ENCODE data around the gene CLK4. TPM values are rescaled to one million over a fixed set of nuclear protein-coding genes. Genes with fewer than 3 reads are reported as not detected.

CLK4 gene
- total RNA-seq, 4 donors from 2014 or later: 15.5 to 77.3 (median 34.1) TPM

DNA sequence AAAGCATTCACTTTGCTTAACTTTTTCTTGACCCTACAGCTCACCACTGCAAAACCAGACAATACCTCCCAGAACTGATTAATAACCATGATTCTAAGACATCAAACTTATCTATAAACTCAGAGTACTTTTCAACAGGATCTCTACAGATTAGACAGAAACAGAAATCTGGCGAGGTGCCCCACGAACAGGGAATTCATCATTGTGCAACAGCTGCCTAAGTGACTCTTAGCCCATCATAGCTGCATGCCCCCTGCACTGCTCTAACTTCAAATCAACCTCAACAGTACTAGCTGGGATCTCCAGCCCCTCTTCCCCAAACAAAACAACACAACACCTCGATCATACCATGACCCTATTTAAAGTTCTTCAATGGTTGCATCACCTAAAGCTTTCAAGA is 20.6 kb downstream of the CLK4 start:
- no peak for DNase-seq (ENCODE audit: low spot score in 2 of 2)
- no peak overlapping the region for H3K4me3 ChIP-seq
- no peaks in the 10 kb centered on the region for H3K27me3 ChIP-seq
- no peak overlapping the region for H3K27ac ChIP-seq
- peaks cover 90% of the 10 kb centered on the region for H3K36me3 ChIP-seq
- no peaks in the 10 kb centered on the region for H3K4me1 ChIP-seq
- 88% methylated on average over 3 of the region's 3 CpGs for WGBS
- TF ChIP-seq, protein P1, sequence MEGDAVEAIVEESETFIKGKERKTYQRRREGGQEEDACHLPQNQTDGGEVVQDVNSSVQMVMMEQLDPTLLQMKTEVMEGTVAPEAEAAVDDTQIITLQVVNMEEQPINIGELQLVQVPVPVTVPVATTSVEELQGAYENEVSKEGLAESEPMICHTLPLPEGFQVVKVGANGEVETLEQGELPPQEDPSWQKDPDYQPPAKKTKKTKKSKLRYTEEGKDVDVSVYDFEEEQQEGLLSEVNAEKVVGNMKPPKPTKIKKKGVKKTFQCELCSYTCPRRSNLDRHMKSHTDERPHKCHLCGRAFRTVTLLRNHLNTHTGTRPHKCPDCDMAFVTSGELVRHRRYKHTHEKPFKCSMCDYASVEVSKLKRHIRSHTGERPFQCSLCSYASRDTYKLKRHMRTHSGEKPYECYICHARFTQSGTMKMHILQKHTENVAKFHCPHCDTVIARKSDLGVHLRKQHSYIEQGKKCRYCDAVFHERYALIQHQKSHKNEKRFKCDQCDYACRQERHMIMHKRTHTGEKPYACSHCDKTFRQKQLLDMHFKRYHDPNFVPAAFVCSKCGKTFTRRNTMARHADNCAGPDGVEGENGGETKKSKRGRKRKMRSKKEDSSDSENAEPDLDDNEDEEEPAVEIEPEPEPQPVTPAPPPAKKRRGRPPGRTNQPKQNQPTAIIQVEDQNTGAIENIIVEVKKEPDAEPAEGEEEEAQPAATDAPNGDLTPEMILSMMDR (IDR thresholded peaks at IDR 0.05): no peak
- TF ChIP-seq POLR2AphosphoS5 (IDR thresholded peaks at IDR 0.05) (no peak), EP300 (IDR thresholded peaks at IDR 0.05) (no peak), POLR2A (IDR thresholded peaks at IDR 0.05) (no peak)
- no peaks in the 10 kb centered on the region for H3K9me3 ChIP-seq

DNA sequence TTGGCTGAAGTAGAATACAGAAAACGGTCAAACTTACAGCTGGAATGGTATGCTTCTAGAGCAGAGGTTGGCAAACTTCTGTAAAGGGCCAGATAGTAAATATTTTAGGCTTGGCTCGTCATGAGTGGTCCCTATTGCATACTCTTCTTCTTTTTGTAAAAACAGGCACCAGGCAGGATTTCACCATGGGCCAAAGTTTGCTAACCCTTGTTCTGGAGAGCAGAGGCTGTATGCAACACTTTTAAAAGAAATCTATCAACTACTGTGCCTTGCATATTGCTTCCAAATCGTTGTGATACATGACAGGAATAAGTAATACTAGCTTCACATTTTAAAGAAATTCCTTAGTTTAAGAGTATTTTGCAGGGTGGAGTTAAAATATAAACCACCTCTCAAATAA is 21.1 kb downstream of the CLK4 start:
- 83% methylated on average over 3 of the region's 3 CpGs for WGBS
- Histone ChIP-seq H3K9me3 (no peaks in the 10 kb centered on the region), H3K36me3 (peaks cover 88% of the 10 kb centered on the region), H3K27ac (no peak overlapping the region), H3K4me1 (no peaks in the 10 kb centered on the region), H3K27me3 (no peaks in the 10 kb centered on the region), H3K4me3 (no peak overlapping the region)
- TF ChIP-seq, protein P1 (IDR thresholded peaks at IDR 0.05): no peak
- no peak for TF ChIP-seq EP300 (IDR thresholded peaks at IDR 0.05)
- TF ChIP-seq POLR2A (IDR thresholded peaks at IDR 0.05): no peak
- no peak for TF ChIP-seq POLR2AphosphoS5 (IDR thresholded peaks at IDR 0.05)
- DNase-seq (ENCODE audit: low spot score in 2 of 2): no peak

DNA sequence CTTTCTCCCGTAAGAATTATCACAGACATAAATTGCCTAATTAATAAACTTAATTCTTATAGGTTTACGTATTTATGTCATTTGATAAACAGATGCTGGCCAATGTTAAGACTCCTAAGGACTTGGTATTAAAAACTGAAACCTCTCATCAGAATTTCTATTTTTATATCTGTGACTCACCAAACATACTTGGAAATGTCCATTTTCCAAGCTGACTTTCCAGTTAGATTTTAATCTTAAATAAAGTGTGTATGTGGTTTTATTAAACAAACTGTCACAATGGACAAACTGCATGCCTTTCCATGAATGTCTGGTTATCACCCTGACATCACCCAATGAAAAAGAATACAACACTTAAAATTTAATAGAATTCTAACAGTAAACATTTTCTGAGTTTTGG is 24.1 kb downstream of the CLK4 start:
- Histone ChIP-seq H3K4me1 (no peaks in the 10 kb centered on the region), H3K27me3 (no peaks in the 10 kb centered on the region), H3K36me3 (peaks cover 65% of the 10 kb centered on the region), H3K9me3 (no peaks in the 10 kb centered on the region), H3K27ac (no peak overlapping the region), H3K4me3 (no peak overlapping the region)
- no peak for DNase-seq (ENCODE audit: low spot score in 2 of 2)
- no peak for TF ChIP-seq POLR2AphosphoS5 (IDR thresholded peaks at IDR 0.05)
- TF ChIP-seq, protein P1 (IDR thresholded peaks at IDR 0.05): no peak
- TF ChIP-seq EP300 (IDR thresholded peaks at IDR 0.05): no peak
- TF ChIP-seq POLR2A (IDR thresholded peaks at IDR 0.05): no peak
- WGBS: 88% methylated on average over 2 of the region's 2 CpGs

DNA sequence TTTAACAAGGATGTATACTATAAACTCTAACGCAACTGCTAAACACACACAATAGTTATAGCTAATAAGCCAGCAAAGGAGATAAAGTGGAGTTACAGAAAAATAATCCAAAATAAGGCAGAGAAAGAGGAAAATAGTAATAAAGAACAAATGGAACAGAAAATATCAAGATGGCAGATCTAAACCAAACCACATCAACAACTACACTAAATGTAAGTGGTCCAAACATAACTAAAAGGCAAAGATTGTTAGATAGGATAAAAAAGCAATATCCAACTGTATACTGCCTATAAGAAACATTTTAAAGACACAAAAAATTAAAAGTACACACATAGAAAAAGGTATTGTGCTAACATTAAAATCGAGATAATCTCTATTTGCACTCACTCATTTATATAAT is 31.1 kb downstream of the CLK4 start:
- H3K36me3 ChIP-seq: peaks cover 6% of the 10 kb centered on the region
- no peak overlapping the region for H3K4me3 ChIP-seq

DNA sequence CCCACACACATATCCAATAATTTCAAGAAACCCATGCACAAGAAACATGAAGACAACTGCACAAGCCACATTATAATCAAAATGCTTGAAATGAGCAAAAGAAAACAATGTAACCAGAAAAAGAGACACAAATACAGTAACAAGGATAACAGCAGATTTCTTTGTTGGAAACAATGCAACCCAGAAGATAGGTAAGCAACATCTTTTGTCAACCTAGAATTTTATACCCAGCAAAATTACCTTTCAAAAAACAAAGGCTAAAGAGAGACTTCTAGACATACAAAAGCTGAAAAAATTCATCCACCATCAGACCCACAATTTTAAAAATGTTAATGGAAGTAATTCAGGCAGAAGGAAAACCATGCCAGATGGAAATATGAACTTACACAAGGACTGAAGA is 31.7 kb downstream of the CLK4 start:
- TF ChIP-seq POLR2AphosphoS5 (IDR thresholded peaks at IDR 0.05): no peak
- TF ChIP-seq POLR2A (IDR thresholded peaks at IDR 0.05): no peak
- TF ChIP-seq, protein P1 (IDR thresholded peaks at IDR 0.05): no peak
- TF ChIP-seq EP300 (IDR thresholded peaks at IDR 0.05): no peak

More for the DNA sequence above, 31.1 kb downstream of the CLK4 start:
- 50% methylated on average over 2 of the region's 2 CpGs for WGBS
- TF ChIP-seq, protein P1 (IDR thresholded peaks at IDR 0.05): no peak
- TF ChIP-seq EP300 (IDR thresholded peaks at IDR 0.05) (no peak), POLR2AphosphoS5 (IDR thresholded peaks at IDR 0.05) (no peak), POLR2A (IDR thresholded peaks at IDR 0.05) (no peak)
- no peaks in the 10 kb centered on the region for H3K27me3 ChIP-seq
- DNase-seq (ENCODE audit: low spot score in 2 of 2): no peak
- H3K9me3 ChIP-seq: peaks cover 7% of the 10 kb centered on the region
- H3K27ac ChIP-seq: no peak overlapping the region
- H3K4me1 ChIP-seq: peaks cover 9% of the 10 kb centered on the region

More for the DNA sequence above, 31.7 kb downstream of the CLK4 start:
- DNase-seq (ENCODE audit: low spot score in 2 of 2): no peak
- H3K27me3 ChIP-seq: no peaks in the 10 kb centered on the region
- peaks cover 3% of the 10 kb centered on the region for H3K36me3 ChIP-seq
- H3K9me3 ChIP-seq: peaks cover 7% of the 10 kb centered on the region
- peaks cover 15% of the 10 kb centered on the region for H3K4me1 ChIP-seq
- no peak overlapping the region for H3K4me3 ChIP-seq
- no peak overlapping the region for H3K27ac ChIP-seq

All from suprapubic skin (tissue), 4 donors.